Transverse colon (tissue), 4 donors: ENCODE results near the gene HDAC4. TPM values are rescaled to one million over a fixed set of nuclear protein-coding genes. Genes with fewer than 3 reads are reported as not detected.

Experiments used
- DNase-seq: peaks from one replicate; pipeline ENCODE4 v3.0.0-alpha.2; 2019
- H3K27ac ChIP-seq, 4 donors: fragments of 200-600 bp; sonication (generic); 2 replicates each; pipeline ENCODE4 v1.5.1; 2016 to 2018; ENCODE audit warnings: inconsistent platforms in 4 of 4
- H3K27me3 ChIP-seq: fragments of 200-600 bp; sonication (generic); 2 replicates; pipeline ENCODE4 v1.5.1; 2017; ENCODE audit warnings: inconsistent platforms
- H3K36me3 ChIP-seq, 4 donors: fragments of 200-600 bp; sonication (generic); 2 replicates each; pipeline ENCODE4 v1.5.1; 2017 to 2019; ENCODE audit warnings: inconsistent platforms in 4 of 4
- H3K4me1 ChIP-seq, 4 donors: fragments of 200-600 bp; sonication (generic); 2 replicates each; pipeline ENCODE4 v1.5.1; 2017 to 2020; ENCODE audit warnings: inconsistent platforms in 4 of 4
- H3K4me3 ChIP-seq, 4 donors: fragments of 200-600 bp; sonication (generic); 1 replicate in 1 of 4; 2 replicates in 3 of 4; pipeline versions ENCODE4 v1.5.1 to v1.6.1; 2017 to 2019; ENCODE audit warnings: inconsistent platforms in 4 of 4
- H3K9me3 ChIP-seq, 2 donors: fragments of 200-600 bp; sonication (generic); 2 replicates each; pipeline ENCODE4 v1.5.1; 2017 to 2019; ENCODE audit warnings: inconsistent platforms in 2 of 2
- EP300 ChIP-seq: sonication (generic); formaldehyde crosslinking; IDR thresholded peaks from one replicate; pipeline ENCODE4 v1.6.1; 2017; ENCODE audit warnings: antibody characterized with exemption, low read depth
- POLR2A ChIP-seq: fragments of 450-650 bp; IDR thresholded peaks from one replicate; pipeline ENCODE4 v1.6.1; 2016; ENCODE audit warnings: antibody characterized with exemption, mild to moderate bottlenecking, moderate library complexity
- POLR2AphosphoS5 ChIP-seq, 3 donors: sonication (generic); formaldehyde crosslinking; IDR thresholded peaks; one replicate each; pipeline ENCODE4 v1.6.1; 2016; ENCODE audit warnings: antibody characterized with exemption in 3 of 3
- WGBS, 2 donors: methylation state at CpG; one replicate each; pipeline ENCODE4 v1.1.5; 2018; ENCODE audit warnings: low coverage in 1 of 2; 5-methylcytosine and 5-hydroxymethylcytosine counted together
- in situ Hi-C, 4 donors: fragments of 200-750 bp; cut with MboI; loops; one replicate each; pipeline versions ENCODE4 v1.15.0 to v1.15.1; 2017; ENCODE audit warnings: low sequenced_read_pairs in 3 of 4, low pct_ligation_motif_present in 1 of 4, low pct_unique_long_range_greater_than_20kb in 1 of 4
- intact Hi-C: fragments of 100-400 bp; cut with DNase I; formaldehyde crosslinking; loops from one replicate; pipeline ENCODE4 v1.15.1; 2023; ENCODE audit warnings: low total_unique reads
- total RNA-seq, 4 donors: library from RNA; depleted of rRNA; stranded (reverse); fragments of >200 nt; gene quantifications; one replicate each; pipeline ENCODE4 v1.1.0, GENCODE V29; 2016
- TF ChIP-seq, protein P1 (sequence below), 5 experiments: fragments of 200-600 bp in 3 of 5; fragments of 450-650 bp in 2 of 5; sonication (generic) in 3 of 5; IDR thresholded peaks; 1 replicate in 2 of 5; 2 replicates in 3 of 5; pipeline ENCODE4 v1.5.1; 2016 to 2017; ENCODE audit warnings: antibody characterized with exemption in 5 of 5, inconsistent platforms in 3 of 5, mild to moderate bottlenecking in 2 of 5, moderate library complexity in 1 of 5

Gene HDAC4
- total RNA-seq, 4 donors from 2014 or later: 33.9 to 192 (median 112) TPM

DNA sequence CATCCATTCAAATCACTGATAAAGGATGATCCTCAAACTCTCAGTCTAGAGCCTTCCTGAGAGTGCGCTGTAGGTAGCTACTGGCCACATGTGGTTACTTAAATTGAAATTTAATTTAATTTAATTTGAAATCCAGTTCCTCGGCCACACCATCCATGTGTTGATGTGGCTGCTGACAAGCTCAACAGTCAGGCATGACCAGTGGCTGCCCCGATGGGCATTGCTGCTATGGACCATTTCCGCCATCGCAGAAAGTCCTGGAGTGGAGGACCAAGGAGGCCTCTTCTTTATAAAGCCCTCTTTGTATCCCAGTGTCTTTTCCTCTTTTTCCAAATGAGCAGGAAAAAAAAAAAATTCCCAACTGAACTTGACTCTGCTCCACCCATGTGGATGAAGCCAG is 100.6 kb downstream of the HDAC4 start:
- H3K4me1 ChIP-seq: peaks cover 61 to 93% (median 87%) of the 10 kb centered on the region in 4 donors
- H3K27ac ChIP-seq: peak overlapping the region; percentile 64 to 87 (median 80)
- H3K4me3 ChIP-seq: peak overlapping the region in 3 of 4 donors; percentile 10 to 22 (median 16)

DNA sequence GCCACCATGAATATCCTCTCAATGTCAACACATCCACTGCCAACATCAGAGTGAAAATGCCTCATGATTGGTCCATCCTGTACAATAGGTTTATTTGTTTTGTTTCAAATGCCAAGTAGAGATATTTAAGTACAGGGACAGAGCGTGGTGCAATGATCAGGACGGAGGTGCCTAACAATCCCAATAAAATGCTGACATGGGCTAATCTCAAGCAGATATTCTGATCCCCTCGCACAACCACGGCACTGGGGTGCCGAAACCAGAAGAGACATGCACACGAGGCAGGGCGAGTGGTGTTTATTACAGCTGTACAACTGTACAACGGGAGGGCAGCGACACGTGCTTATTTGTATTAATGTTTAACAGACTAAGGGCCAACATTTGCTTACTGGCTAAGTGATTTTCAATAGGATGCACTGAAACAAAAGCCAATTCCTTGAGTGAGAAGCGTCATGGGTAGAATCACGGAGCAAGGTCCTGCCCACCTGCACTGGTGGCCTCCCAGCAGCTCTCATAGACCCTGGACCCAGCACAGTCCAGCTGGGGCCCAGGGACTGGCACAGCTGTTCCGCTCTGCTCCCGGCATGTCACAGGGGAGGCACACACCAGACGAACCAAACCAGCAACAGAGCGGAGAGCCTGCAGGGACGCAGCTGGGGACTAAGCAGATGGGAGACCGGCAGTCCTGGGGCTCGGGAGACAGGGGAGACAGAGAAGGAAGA is 101.4 kb downstream of the HDAC4 start:
- Histone ChIP-seq H3K4me3 (peak overlapping the region in 1 of 4 donors; percentile 14), H3K27me3 (no peaks in the 10 kb centered on the region), H3K27ac (peak overlapping the region; percentile 64 to 87 (median 80)), H3K4me1 (peaks cover 53 to 89% (median 85%) of the 10 kb centered on the region in 4 donors), H3K9me3 (no peaks in the 10 kb centered on the region), H3K36me3 (no peaks in the 10 kb centered on the region)
- in situ Hi-C loops: no loop called here
- DNase-seq: peak; percentile 34
- intact Hi-C loops: no loop called here
- peak; percentile 52 for TF ChIP-seq POLR2A
- no peak for TF ChIP-seq POLR2AphosphoS5 (IDR thresholded peaks at IDR 0.05)
- WGBS, 2 donors: 52 to 75% methylated on average over 4 to 19 of the region's 19 CpGs

More for the DNA sequence above, 100.6 kb downstream of the HDAC4 start:
- 70 to 87% methylated on average over 3 to 5 of the region's 5 CpGs for WGBS, 2 donors
- in situ Hi-C loops: no loop called here
- no peaks in the 10 kb centered on the region for H3K27me3 ChIP-seq
- no peaks in the 10 kb centered on the region for H3K36me3 ChIP-seq
- intact Hi-C loops: loop anchor here (10.0 kb wide), 1 partner anchor 185 kb away; no protein-coding TSS in a partner anchor
- DNase-seq: no peak
- TF ChIP-seq EP300 (no peak), POLR2A (no peak), POLR2AphosphoS5 (IDR thresholded peaks at IDR 0.05) (no peak)
- TF ChIP-seq, protein P1, sequence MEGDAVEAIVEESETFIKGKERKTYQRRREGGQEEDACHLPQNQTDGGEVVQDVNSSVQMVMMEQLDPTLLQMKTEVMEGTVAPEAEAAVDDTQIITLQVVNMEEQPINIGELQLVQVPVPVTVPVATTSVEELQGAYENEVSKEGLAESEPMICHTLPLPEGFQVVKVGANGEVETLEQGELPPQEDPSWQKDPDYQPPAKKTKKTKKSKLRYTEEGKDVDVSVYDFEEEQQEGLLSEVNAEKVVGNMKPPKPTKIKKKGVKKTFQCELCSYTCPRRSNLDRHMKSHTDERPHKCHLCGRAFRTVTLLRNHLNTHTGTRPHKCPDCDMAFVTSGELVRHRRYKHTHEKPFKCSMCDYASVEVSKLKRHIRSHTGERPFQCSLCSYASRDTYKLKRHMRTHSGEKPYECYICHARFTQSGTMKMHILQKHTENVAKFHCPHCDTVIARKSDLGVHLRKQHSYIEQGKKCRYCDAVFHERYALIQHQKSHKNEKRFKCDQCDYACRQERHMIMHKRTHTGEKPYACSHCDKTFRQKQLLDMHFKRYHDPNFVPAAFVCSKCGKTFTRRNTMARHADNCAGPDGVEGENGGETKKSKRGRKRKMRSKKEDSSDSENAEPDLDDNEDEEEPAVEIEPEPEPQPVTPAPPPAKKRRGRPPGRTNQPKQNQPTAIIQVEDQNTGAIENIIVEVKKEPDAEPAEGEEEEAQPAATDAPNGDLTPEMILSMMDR (IDR thresholded peaks at IDR 0.05): no peak
- no peaks in the 10 kb centered on the region for H3K9me3 ChIP-seq

DNA sequence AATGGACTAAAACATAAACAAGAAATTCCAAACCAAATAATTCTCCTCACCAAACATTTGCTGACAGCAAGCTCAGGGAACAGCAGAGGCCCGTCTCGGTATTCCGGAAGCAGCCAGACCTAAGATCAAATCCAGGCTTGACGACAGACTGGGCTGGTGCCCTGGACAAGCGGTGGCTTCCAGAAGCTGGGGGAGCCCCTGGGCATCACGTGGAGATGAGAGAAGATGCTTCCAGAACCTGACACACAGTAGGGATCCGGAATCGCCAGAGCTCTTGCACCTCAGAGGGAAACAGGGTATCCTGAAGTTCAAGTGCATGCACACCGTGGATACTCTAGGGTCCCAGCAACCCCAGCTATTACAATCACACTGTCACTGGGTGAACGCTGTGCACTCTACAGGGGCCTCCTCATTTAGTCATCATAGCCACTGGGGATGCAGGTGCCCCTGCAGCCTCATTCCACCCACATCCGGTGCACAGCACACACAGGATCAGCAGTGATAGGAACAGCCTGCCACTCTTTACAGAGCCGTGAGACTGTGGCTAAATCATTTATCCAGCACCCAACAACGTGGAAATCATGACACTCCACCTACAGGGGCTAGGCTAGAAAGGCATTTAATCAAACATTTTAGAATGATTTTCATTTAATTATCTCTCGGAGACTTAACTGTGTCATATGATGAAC is 102.6 kb downstream of the HDAC4 start:
- Histone ChIP-seq H3K27ac (peak overlapping the region; percentile 52 to 87 (median 80)), H3K9me3 (no peaks in the 10 kb centered on the region), H3K4me3 (peak overlapping the region in 1 of 4 donors; percentile 4), H3K27me3 (no peaks in the 10 kb centered on the region), H3K4me1 (peaks cover 52 to 88% (median 85%) of the 10 kb centered on the region in 4 donors), H3K36me3 (no peaks in the 10 kb centered on the region)
- TF ChIP-seq POLR2AphosphoS5 (IDR thresholded peaks at IDR 0.05) (no peak), POLR2A (no peak), EP300 (no peak)
- TF ChIP-seq, protein P1 (IDR thresholded peaks at IDR 0.05): no peak
- in situ Hi-C loops: no loop called here
- 74 to 76% methylated on average over 4 to 14 of the region's 14 CpGs for WGBS, 2 donors
- DNase-seq: peak; percentile 34
- intact Hi-C loops: no loop called here

DNA sequence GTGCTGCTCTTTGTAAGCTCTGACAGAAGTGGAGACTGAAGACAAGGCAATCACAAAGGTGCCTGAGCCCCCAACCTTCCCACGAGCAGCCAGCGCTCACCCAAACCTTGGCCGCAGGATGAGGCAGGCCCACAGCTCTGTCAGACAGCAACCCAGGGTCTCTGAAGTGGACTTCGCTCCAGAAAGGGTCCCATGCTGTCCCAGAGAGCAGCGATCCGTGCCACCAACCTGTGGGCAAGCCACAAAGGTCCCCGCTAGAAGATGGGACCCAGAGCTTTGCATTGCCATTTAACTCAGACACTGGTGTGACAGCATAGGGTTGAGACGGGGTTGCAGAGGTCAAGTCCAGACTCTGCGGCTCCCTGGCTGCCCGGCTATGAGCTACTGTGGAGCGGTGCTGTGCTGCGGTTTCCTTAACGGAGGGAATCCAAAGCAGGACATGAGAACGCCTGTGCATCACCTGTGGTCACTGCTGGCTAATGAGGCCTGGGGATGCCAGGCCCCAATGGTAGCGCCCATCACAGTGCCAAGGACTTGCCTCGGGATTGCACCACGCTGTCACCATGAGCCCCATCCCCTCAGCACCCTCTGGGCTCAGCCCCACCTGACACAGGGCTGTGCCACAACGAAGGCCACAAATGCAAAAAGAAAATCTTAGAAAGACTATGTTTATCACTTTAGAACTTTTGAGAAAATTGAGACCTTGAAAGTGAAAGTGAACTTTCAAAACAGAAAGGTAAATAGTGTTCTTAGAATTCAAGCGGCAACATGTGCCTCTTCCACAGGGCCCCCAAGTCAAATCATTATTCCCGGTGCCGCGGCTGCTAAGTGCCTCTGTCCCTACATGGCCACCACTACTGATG is 103.4 kb downstream of the HDAC4 start:
- 67 to 89% methylated on average over 1 to 20 of the region's 22 CpGs for WGBS, 2 donors
- peak overlapping the region in 1 of 4 donors; percentile 4 for H3K4me3 ChIP-seq

More for the DNA sequence above, 103.4 kb downstream of the HDAC4 start:
- peak overlapping the region; percentile 52 to 87 (median 80) for H3K27ac ChIP-seq
- intact Hi-C loops: no loop called here
- peak; percentile 8 for DNase-seq
- no peaks in the 10 kb centered on the region for H3K9me3 ChIP-seq
- H3K27me3 ChIP-seq: no peaks in the 10 kb centered on the region
- peaks cover 51 to 91% (median 84%) of the 10 kb centered on the region in 4 donors for H3K4me1 ChIP-seq
- TF ChIP-seq POLR2AphosphoS5 (IDR thresholded peaks at IDR 0.05): no peak
- TF ChIP-seq, protein P1 (IDR thresholded peaks at IDR 0.05): no peak
- TF ChIP-seq EP300: no peak
- no peak for TF ChIP-seq POLR2A
- no peaks in the 10 kb centered on the region for H3K36me3 ChIP-seq
- in situ Hi-C loops: no loop called here
